Measurements from ENCODE around the gene GRAMD1B.

GRCh38 chr11:123578778-123579481 lies 148.9 kb downstream of the GRAMD1B start:
- TF ChIP-seq CTCF (IDR thresholded peaks at IDR 0.05; ENCODE audit: low read depth, low read length, poor library complexity, severe bottlenecking) (no peak), EZH2phosphoT487 (IDR thresholded peaks at IDR 0.05; ENCODE audit: borderline replicate concordance, low read length) (no peak)

Data from DOHH2 (cell line).